GM21360 (cell line): ENCODE results near the gene HHAT.

Experiments used
- ATAC-seq: cut with Tn5 transposase; IDR thresholded peaks from one replicate; pipeline ENCODE4 v1.9.1; 2021; ENCODE audit warnings: mild to moderate bottlenecking, moderate library complexity; ENCODE audit not compliant: unreplicated experiment

Gene HHAT

GRCh38 chr1:210437111-210437510, 108.4 kb downstream of the HHAT start:
- no peak for ATAC-seq

- ATAC-seq = no peak
Observed at GRCh38 chr1:210437781-210438180, 109.1 kb downstream of the HHAT start.

GRCh38 chr1:210438928-210439841, 110.5 kb downstream of the HHAT start:
- no peak for ATAC-seq

GRCh38 chr1:210440081-210440480, 111.4 kb downstream of the HHAT start:
- no peak for ATAC-seq

- ATAC-seq = no peak
Observed at GRCh38 chr1:210441028-210441427, 112.3 kb downstream of the HHAT start.

- no peak for ATAC-seq
Observed at GRCh38 chr1:210445485-210445884, 116.8 kb downstream of the HHAT start.

GRCh38 chr1:210445931-210446330, 117.2 kb downstream of the HHAT start:
- ATAC-seq = no peak

- peak; percentile 88 for ATAC-seq
Observed at GRCh38 chr1:210446479-210446878, 117.8 kb downstream of the HHAT start.

- ATAC-seq = no peak
Observed at GRCh38 chr1:210447456-210448057, 118.9 kb downstream of the HHAT start.

GRCh38 chr1:210448297-210448892, 119.7 kb downstream of the HHAT start:
- no peak for ATAC-seq

- ATAC-seq = no peak
Observed at GRCh38 chr1:210455840-210456603, 127.3 kb downstream of the HHAT start.

GRCh38 chr1:210456731-210457255, 128.1 kb downstream of the HHAT start:
- no peak for ATAC-seq

- ATAC-seq = no peak
Observed at GRCh38 chr1:210457568-210457967, 128.9 kb downstream of the HHAT start.

- peak; percentile 49 for ATAC-seq
Observed at GRCh38 chr1:210464519-210465039, 135.9 kb downstream of the HHAT start.

- ATAC-seq = no peak
Observed at GRCh38 chr1:210465150-210465549, 136.4 kb downstream of the HHAT start.

GRCh38 chr1:210467440-210468043, 138.8 kb downstream of the HHAT start:
- ATAC-seq = no peak

- no peak for ATAC-seq
Observed at GRCh38 chr1:210469441-210469840, 140.7 kb downstream of the HHAT start.

GRCh38 chr1:210475321-210475720, 146.6 kb downstream of the HHAT start:
- ATAC-seq = no peak

- ATAC-seq = no peak
Observed at GRCh38 chr1:210475806-210476205, 147.1 kb downstream of the HHAT start.

- ATAC-seq = no peak
Observed at GRCh38 chr1:210476730-210477129, 148.0 kb downstream of the HHAT start.
